GM21447 (cell line): Measurements from ENCODE around the gene STAT5B.
A peak's percentile ranks its signal among the peaks of the same experiment; 100 is the strongest.
"Not testable (repeated sequence)": the region's sequence is repeated elsewhere in the genome, so short reads cannot be mapped to it uniquely, and the experiment has no call there.

Source experiments
- ATAC-seq: cut with Tn5 transposase; IDR thresholded peaks from one replicate; pipeline ENCODE4 v1.9.1; 2021; ENCODE audit not compliant: unreplicated experiment

Gene STAT5B

GRCh38 chr17:42306385-42306667 is 30.1 kb upstream of the STAT5B start:
- no peak for ATAC-seq

- ATAC-seq: no peak
Measured at GRCh38 chr17:42305543-42306384, 29.6 kb upstream of the STAT5B start.

- ATAC-seq: not testable (repeated sequence)
Measured at GRCh38 chr17:42305031-42305330, 28.8 kb upstream of the STAT5B start.

GRCh38 chr17:42304187-42305030 is 28.2 kb upstream of the STAT5B start:
- no peak for ATAC-seq

GRCh38 chr17:42303694-42304093 is 27.5 kb upstream of the STAT5B start:
- ATAC-seq: no peak

- ATAC-seq: no peak
Measured at GRCh38 chr17:42301022-42301421, 24.8 kb upstream of the STAT5B start.

- ATAC-seq: not testable (repeated sequence)
Measured at GRCh38 chr17:42299913-42300312, 23.7 kb upstream of the STAT5B start.

GRCh38 chr17:42299361-42299760 is 23.2 kb upstream of the STAT5B start:
- not testable (repeated sequence) for ATAC-seq

GRCh38 chr17:42297775-42298174 is 21.6 kb upstream of the STAT5B start:
- ATAC-seq: not testable (repeated sequence)

- no peak for ATAC-seq
Measured at GRCh38 chr17:42296012-42296411, 19.8 kb upstream of the STAT5B start.

- no peak for ATAC-seq
Measured at GRCh38 chr17:42294469-42295398, 18.5 kb upstream of the STAT5B start.

- no peak for ATAC-seq
Measured at GRCh38 chr17:42291129-42291528, 14.9 kb upstream of the STAT5B start.

GRCh38 chr17:42290577-42290976 is 14.4 kb upstream of the STAT5B start:
- ATAC-seq: no peak

GRCh38 chr17:42289611-42290181 is 13.5 kb upstream of the STAT5B start:
- no peak for ATAC-seq

GRCh38 chr17:42288803-42289610 is 12.8 kb upstream of the STAT5B start:
- ATAC-seq: no peak

- ATAC-seq: peak; percentile 44
Measured at GRCh38 chr17:42287977-42288802, 12.0 kb upstream of the STAT5B start, which contains the start of gene STAT5A. Gene STAT5A (plus strand): TSS chr17:42288498. CDS start chr17:42289412, 914 bp downstream.

GRCh38 chr17:42287305-42287976 is 11.2 kb upstream of the STAT5B start:
- ATAC-seq: peak; percentile 20

GRCh38 chr17:42286411-42287221 is 10.4 kb upstream of the STAT5B start:
- ATAC-seq: no peak
